IPS-18c (cell line): Measurements from ENCODE around the gene TIA1.
"Not testable (repeated sequence)": the region's sequence is repeated elsewhere in the genome, so short reads cannot be mapped to it uniquely, and the experiment has no call there.

Experiments used
- H3K4me3 ChIP-seq: 2 replicates; pipeline ENCODE4 v1.7.0; 2013; ENCODE audit warnings: low read depth, mild to moderate bottlenecking, low read length, moderate library complexity; ENCODE audit not compliant: insufficient read depth
- H3K9me3 ChIP-seq: one replicate; pipeline ENCODE4 v1.6.1; 2013; ENCODE audit warnings: mild to moderate bottlenecking, low read length, moderate library complexity; ENCODE audit not compliant: control insufficient read depth, insufficient read depth

Gene TIA1, protein sequence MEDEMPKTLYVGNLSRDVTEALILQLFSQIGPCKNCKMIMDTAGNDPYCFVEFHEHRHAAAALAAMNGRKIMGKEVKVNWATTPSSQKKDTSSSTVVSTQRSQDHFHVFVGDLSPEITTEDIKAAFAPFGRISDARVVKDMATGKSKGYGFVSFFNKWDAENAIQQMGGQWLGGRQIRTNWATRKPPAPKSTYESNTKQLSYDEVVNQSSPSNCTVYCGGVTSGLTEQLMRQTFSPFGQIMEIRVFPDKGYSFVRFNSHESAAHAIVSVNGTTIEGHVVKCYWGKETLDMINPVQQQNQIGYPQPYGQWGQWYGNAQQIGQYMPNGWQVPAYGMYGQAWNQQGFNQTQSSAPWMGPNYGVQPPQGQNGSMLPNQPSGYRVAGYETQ

DNA sequence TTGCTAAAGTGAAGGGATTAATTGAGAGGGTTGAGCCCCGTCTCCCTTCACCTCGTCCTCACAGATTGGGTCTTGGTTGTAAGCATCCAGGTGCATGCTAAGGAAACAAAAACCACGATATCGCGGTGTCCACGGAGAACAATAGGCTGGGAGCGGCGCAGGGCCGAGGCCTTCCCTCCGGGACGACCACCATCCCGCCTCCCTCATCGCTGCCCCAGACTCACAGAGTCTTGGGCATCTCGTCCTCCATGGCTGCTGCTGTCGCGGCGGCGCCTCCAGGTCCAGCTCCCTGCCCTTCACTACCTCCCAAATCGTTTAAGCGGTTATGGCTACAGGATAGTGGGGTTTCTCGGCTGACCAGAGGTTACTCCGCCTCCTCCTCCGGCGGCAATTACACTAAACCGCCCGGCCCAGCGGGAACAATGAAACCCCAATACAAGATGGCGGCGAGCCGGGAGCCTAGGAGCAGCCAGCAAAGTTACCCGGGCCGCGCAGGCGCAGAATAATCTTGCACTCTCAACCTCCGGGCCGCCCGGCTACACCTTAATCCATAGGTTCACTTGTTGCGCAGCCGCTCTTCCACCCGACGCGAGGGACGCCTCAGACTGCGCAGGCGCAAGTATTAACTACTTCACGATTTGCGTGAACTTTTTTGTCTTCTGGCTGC, at the start of gene TIA1:
TIA1 (minus strand) TSS at position 448 of the 667 bp plus-strand sequence; CDS start at position 250, 198 bp downstream.
- H3K4me3 ChIP-seq: peak within 1 kb of the TSS; percentile 69
- no peaks in the 10 kb centered on the region for H3K9me3 ChIP-seq

DNA sequence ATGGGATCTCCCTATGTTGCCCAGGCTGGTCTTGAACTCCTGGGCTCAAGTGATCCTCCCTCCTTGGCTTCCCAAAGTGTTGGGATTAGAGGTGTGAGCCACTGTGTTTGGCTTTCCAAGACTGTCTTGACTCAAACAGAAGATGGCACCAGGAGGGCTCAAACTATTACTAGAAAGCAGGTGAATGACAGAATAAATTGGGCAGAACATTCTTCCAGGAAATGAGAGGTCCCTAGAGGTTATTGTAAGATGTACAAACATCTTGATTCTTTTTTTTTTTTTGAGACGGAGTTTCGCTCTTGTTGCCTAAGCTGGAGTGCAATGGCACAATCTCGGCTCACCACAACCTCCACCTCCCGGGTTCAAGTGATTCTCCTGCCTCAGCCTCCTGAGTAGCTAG, 49.4 kb upstream of the TIA1 start:
- not testable (repeated sequence) for H3K9me3 ChIP-seq, H3K4me3 ChIP-seq

DNA sequence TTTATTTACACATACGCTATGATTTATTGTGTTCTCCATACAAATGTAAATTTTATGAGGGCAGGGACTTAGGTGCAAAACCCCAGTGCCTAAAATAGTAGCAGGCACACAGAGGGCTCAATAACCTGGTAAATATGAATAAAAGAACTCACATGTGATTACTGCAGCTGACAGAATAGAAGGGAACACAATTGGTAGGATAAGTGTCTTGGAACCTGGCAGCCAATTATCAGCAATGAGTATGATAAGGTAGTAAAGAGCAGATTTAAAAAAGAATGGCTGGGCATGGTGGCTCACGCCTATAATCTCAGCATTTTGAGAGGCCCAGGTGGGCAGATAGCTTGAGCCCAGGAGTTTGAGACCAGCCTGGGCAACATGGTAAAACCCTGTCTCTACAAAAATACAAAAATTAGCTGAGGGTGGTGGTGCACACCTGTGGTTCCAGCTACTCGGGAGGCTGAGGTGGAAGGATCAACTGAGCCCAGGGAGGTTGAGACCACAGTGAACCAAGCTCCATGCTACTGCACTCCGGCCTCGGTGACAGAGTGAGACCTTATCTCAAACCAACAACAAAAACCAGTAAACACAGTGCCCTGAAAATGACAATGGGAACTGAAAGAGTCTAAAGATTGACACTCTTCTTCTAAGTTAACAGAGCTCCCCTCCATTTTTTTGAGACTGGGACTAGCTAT, 35.2 kb upstream of the TIA1 start:
- no peak overlapping the region for H3K4me3 ChIP-seq
- no peaks in the 10 kb centered on the region for H3K9me3 ChIP-seq

DNA sequence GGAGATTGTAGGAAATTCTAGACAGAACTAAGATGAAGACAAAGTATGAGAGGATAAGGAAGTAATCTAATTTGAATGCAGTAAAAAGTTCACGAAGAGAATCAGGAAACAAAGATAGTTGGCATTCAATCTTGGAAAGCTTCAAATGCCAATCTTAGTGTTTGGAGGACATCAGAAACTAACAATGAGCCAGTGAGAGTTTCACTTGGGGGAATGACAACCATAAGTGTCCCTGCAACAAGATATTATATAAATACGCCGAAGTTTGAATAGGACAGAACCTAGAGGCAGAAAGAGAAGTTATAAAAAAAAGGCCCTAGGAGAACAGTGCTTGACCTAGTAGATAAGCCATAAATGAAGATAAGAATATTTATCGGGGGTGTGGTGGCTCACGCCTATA, 34.0 kb upstream of the TIA1 start:
- H3K9me3 ChIP-seq: no peaks in the 10 kb centered on the region
- no peak overlapping the region for H3K4me3 ChIP-seq

DNA sequence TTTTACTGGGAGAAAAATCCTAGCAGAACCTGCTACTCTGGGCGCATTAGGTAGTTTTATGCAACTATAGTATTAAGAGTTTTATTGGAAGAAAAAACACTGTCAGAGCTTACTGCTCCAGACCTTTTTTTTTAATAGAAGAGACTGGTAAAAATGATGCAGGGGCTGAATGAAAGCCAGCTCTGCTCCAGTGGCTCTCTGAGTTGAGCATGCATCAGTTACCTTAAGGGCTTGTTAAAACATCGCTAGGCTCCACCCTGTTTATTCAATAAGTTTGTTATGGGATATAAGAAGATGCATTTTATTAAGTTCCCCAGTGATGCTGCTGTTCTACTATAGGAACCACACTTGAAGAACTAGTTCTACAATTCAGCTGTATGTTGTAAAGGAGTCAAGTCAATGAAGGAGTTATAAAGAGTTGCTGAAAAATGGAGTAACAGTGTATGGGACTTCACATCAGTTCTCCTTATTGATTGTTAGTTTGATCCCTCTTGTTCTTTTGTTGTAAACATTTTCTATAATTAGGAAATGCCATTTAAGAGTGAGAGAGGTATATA, 31.9 kb upstream of the TIA1 start:
- Histone ChIP-seq H3K4me3 (no peak overlapping the region), H3K9me3 (no peaks in the 10 kb centered on the region)

DNA sequence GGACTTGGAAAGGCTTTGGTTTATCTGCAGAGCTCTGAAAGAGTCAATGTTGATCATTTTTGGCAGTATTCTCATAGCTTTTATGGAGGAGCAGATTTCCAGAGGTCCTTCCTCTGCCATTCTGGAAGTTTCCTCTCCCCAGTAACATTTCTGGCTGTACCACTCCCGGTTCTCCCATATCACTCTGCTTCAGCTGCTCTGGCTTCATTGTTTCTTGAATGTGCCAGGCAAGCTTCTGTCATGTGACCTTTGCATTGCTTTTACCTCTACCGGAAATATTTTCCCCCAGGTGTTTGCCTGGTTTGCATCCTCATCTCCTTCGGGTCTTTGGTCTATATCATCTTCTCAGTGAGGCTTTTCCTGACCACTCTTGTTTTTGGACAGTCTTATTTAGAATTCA, 21.9 kb upstream of the TIA1 start:
- Histone ChIP-seq H3K9me3 (peaks cover 2% of the 10 kb centered on the region), H3K4me3 (no peak overlapping the region)

DNA sequence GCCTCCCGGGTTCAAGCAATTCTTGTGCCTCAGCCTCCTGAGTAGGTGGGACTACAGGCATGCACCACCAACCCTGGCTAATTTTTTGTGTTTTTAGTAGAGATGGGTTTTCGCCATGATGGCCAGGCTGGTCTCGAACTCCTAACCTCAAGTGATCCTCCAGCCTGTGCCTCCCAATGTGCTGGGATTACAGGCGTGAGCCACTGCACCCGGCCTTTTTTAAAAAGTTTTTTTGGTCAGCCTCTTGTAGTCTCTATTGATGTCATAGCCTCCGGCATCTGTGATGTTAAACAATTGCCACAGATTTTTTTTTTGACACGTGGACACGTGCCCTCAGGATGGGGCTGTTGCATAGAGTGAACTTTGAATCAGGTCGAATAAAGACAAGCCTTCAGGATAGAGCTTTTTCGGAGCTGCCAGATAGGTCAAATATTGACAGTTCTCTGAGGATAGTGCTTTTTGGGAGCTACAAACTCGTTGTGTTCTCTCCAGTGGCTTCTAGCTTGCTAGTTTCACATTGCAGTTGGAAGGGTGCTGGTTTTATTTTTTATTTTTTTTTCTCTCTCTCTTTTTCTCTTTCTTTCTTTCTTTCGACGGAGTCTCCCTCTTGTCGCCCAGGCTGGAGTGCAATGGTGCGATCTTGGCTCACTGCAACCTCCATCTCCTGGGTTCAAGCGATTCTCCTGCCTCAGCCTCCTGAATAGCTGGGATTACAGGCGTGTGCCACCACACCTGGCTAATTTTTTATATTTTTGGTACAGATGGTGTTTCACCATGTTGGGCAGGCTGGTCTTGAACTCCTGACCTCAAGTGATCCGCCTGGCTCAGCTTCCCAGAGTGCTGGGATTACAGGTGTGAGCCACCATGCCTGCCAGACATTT, 21.2 kb upstream of the TIA1 start:
- not testable (repeated sequence) for H3K4me3 ChIP-seq, H3K9me3 ChIP-seq

DNA sequence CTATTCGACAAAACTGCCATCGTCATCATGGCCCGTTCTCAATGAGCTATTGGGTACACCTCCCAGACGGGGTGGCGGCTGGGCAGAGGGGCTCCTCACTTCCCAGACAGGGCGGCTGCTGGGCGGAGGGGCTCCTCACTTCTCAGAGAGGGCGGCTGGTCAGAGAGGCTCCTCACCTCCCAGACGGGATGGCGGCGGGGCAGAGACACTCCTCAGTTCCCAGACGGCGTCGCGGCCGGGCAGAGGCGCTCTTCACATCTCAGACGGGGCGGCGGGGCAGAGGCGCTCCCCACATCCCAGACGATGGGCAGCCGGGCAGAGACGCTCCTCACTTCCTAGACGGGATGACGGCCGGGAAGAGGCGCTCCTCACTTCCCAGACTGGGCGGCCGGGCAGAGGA, 18.5 kb upstream of the TIA1 start:
- H3K4me3 ChIP-seq, H3K9me3 ChIP-seq: not testable (repeated sequence)

DNA sequence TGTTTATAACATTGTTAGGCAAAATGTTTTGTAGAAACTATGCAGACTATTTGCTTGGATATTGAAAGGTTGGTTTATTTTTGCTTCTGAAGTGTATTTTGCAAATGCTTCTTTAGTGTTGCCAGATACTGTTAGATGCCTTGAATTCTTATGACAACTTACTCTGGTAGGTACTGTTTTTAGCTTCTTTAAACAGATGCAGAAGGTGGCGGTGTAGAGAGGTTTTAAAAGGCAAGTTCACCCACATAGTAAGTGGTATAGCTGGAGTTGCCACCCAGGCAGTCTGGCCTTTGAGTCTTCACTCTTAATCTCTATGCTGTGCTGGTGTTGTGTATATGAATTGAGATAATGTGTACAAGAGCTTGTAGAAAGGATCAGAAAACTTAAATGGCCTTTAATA, 13.1 kb upstream of the TIA1 start:
- Histone ChIP-seq H3K9me3 (peaks cover 2% of the 10 kb centered on the region), H3K4me3 (no peak overlapping the region)

DNA sequence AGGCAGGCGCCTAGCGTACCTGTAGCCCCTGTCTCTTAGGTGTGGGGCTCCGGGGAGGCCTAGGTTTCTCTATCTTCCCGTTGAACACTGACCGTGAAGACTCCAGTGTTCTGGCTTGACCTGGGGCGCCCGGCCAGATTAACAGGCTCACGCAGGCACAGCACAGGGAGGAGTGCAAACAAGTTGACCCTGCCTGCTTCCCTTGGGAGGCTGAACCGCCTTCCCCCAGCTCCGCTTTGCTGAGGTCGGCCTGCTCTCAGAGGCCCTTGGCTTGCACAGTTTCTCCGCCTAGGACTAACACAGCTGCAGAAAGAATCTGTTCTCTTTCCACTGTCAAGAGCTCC, 10.1 kb upstream of the TIA1 start:
- peak overlapping the region; percentile 88 for H3K4me3 ChIP-seq
- H3K9me3 ChIP-seq: peaks cover 2% of the 10 kb centered on the region

DNA sequence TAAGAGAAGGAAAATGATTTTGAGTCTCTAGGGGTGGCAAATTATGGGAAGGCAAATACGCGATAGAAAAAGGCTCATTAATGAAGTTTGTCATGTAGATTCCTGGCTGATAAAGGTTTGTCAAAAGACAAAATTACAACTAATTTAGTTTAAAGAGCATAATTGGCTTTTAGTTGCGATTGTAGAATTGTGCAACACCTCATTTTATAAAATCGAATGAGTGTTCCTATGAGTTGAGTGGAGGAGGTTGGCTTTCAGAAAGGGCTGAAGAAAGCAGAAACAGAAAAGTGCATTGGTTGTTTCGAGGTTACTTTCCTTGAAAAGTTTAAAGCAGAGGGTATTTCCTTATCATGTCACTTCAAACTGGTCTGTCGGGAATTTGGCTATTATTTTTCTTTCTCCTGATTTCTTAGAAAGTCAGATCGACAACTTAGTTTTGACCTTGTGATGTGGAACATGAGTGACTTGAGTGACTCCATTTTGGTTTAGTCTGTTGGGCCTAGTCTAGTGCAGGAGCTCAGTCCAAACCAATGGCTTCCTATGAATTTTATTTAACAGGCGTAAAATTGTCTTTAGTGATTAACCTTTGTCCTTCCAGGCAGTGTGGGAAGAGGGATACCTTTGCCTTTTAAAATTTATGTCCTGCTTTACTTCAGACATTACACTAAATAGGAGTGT, 7.3 kb upstream of the TIA1 start:
- H3K9me3 ChIP-seq: peaks cover 2% of the 10 kb centered on the region
- H3K4me3 ChIP-seq: no peak overlapping the region

DNA sequence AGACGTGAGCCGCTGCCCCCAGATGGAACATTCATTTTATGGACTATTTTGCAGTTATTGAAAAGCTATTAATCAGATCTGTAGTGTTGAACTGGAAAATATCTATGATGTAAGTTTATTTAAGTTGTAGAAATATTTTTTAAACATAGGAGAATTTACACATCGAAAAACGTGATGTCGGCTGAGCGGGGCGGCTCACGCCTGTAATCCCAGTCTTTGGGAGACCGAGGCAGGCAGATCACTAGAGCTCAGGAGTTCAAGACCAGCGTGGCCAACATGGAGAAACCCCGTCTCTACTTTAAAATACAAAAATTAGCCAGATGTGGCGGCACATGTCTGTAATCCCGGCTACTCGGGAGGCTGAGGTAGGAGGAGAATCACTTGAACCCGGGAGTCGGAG, 2.0 kb upstream of the TIA1 start:
- Histone ChIP-seq H3K4me3 (no peak overlapping the region), H3K9me3 (no peaks in the 10 kb centered on the region)

DNA sequence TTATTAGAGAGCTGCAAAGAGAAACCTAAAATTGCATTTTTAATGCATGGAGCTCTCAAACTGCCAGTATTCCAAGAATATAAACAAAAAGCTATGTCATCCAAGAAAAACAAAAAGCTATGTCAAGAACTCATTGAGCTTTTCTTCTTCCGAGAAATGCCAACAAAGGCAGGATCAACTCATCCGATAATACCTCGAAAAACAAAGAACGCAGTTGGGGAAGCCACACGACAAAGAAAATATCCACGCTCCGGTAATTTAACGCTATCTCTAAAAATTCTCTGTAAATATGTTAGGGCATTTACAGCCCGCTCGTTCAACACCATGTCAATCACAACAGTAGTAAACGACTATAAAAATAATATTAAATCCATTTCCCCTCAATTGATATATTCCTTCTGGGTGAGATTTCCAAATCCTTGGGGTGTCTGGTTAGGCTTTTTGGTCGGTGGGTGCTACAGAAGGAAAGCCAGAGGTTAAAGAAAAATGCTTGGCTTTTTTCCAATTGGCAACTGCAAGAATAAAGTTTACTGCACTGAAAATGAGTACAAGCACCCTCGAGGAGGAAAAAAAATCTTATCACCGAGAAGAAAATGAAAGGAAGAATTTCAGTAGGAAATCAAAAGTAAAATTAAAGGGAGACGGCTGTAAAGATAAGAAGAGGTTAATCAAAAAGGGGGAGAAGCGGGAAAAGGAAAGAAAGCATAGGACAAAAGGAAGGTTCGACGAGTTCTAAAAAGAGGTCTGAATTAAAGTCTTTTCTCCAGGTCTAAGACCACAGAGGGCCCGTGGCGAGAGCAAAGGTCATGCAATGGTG, 856 bp downstream of the TIA1 start:
- Histone ChIP-seq H3K9me3 (no peaks in the 10 kb centered on the region), H3K4me3 (peak overlapping the region; percentile 69)

DNA sequence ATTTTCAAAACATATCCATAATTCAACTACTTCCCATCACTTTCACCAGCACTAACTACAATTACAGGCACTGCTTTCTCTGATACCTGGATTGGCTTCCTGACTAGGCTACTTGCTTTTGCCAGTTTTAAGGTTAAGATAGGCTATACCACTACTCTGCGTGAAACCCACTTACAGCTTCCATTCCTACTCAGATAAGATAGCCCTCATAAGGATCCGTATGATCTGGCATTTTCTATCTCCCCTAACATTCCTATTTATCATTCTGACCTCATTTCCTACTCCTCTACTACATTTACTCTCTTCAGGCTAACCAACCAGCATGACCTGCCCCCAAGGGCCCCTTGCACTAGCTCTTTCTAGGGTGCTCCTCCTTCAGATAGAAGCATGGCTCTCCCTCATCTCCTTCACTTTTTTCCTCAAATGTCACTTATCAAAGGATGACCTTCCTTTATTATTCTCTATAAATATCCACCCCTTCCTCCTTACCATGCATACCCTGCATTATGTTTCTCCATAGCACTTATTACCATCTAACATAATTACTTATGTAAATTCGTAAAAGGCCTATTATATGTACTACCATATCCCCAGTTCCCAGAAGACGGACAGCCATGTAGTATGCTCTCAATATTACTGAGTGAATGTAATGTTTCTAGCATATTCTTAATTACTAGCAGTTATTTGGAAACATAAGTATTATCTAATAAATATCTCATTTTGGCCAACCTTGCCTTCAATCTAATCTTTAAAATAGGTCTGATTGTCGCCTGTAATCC, 4.4 kb downstream of the TIA1 start:
- H3K4me3 ChIP-seq: no peak overlapping the region
- H3K9me3 ChIP-seq: no peaks in the 10 kb centered on the region

DNA sequence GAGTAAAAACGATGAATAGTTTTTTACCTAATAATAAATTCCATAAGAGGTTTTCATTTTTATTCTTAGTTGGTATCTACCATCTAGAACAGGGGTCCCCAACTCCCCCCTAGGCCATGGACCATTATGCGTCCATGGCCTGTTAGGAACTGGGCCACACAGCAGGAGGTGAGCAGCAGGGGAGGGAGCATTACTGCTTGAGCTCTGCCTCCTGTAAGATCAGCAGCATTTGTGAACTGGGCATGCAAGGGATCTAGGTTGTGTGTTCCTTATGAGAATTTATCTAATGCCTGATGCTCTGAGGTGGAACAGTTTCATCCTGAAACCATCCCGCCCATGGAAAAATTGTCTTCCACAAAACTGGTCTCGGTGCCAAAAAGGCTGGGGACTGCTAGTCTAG, 5.9 kb downstream of the TIA1 start:
- Histone ChIP-seq H3K4me3 (no peak overlapping the region), H3K9me3 (no peaks in the 10 kb centered on the region)
